GM20000 (cell line): ENCODE results near the gene PGBD1.
A peak's percentile ranks its signal among the peaks of the same experiment; 100 is the strongest.

Source experiments
- DNase-seq: peaks from one replicate; pipeline ENCODE4 v3.0.0; 2012; ENCODE audit warnings: low spot score
- TF ChIP-seq, protein P1 (sequence below): IDR thresholded peaks from 2 replicates; pipeline ENCODE4 v1.5.1; 2012; ENCODE audit warnings: mild to moderate bottlenecking, control low read depth; ENCODE audit errors: extremely low read depth, missing control alignments

PGBD1 gene

DNA sequence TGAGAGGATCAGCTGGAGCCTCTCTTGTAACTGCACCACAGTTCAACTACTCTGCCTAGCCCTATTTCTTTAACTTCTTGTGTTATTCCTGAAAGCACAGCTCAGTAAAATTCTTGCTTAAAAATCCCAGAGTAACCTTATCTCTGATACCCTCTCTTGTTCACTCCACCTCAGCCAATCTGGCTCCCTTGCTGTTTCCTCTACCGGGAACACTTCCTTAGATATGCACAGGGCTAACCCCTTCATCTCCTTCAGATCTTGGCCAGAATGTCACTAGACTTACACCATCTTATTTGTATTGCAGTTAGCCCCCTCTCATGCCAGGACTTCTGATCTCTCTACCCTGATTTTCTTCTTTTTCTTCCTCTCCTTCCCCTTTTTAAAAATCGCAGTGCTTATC is 65.7 kb downstream of the PGBD1 start:
- DNase-seq: no peak
- TF ChIP-seq, protein P1, sequence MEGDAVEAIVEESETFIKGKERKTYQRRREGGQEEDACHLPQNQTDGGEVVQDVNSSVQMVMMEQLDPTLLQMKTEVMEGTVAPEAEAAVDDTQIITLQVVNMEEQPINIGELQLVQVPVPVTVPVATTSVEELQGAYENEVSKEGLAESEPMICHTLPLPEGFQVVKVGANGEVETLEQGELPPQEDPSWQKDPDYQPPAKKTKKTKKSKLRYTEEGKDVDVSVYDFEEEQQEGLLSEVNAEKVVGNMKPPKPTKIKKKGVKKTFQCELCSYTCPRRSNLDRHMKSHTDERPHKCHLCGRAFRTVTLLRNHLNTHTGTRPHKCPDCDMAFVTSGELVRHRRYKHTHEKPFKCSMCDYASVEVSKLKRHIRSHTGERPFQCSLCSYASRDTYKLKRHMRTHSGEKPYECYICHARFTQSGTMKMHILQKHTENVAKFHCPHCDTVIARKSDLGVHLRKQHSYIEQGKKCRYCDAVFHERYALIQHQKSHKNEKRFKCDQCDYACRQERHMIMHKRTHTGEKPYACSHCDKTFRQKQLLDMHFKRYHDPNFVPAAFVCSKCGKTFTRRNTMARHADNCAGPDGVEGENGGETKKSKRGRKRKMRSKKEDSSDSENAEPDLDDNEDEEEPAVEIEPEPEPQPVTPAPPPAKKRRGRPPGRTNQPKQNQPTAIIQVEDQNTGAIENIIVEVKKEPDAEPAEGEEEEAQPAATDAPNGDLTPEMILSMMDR: no peak

DNA sequence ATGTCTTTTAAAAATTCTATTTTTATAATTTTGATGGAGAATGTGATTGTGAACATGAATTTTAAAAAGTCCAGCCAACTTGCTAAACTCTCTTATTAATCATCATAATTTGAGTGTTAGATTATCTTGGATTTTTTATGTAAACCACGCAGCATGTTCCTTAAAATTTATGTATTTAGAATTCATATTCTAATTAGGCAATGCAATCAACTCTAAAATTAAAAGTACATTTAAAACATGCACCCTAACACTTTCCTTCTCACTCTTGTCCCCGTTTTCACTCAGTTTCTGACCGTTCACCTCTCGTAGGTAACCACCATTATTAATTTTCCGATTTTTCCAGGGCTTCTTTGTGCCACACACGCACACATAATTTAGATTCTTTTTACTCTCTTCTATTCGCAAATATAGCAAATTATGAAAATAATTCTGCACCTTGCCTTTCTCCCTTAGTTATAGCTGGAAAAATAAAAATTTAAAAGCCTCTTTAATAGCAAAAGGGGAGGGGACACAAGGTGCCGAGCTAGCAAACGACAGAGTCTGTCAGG is 68.0 kb downstream of the PGBD1 start:
- TF ChIP-seq, protein P1: no peak
- no peak for DNase-seq

DNA sequence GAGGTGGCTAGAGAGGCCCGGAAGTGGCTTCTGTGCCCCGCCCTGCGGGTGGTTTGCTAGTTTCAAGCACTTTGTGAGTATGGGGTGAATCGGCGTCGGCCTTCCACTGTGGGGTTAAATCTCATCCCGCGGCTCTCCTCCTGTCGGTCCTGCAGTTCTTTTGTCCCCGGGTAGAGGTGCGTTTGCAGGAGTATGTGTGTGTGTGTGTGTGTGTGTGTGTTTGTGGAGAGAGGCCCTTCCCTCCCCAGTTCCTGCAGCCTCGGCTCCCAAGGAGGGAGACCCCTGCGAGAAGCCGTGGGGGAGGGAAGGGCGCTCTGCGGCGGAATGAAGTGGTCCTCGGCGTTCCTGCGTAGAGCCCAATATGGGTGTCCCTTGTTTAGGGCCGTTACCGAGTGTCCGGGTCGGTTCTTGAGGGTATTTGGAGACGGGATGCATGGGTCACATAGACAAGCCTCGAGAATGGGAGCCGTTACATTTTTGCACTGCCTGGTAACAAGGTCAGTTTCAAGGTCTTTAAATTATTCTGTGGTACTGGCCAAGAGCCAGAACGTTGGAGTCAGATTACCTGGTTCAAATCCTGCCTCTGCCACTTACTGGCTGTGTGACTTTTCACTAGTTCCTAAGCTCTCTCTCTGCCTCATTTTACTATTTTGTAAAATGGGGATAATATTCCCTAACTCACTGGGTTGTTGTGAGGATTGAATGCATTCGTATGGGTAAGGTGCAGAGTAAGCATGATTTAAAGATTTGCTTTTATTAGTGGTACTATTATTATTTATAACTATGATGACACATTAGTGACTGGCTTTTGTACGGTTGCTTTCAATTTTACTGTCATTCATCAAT is 68.7 kb downstream of the PGBD1 start, which contains the start of gene ZKSCAN3:
TSS of gene ZKSCAN3 (plus strand) at position 56 of the 846 bp plus-strand sequence. CDS start 9,640 bp downstream, outside the sequence.
- peak; percentile 84 for DNase-seq
- TF ChIP-seq, protein P1: no peak

DNA sequence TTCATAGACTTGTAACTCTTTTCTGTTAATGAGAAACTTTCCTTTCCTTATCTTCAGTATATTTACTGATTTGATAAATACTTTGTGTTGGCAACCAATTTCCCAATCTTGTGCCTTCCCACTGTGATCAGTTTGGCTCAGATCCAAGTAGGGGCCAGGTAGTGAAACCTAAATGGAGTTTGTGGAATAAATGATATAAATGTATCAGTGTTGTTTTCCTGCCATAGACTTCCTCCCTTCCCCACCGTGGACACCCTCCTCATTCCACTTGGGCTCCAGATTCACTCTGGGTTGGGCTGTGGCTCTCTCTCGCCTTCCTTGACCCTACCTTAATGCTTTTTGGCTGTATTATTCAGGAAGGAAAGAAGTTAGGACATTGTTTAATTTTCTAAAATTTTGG is 69.7 kb downstream of the PGBD1 start:
- DNase-seq: no peak
- TF ChIP-seq, protein P1: no peak

DNA sequence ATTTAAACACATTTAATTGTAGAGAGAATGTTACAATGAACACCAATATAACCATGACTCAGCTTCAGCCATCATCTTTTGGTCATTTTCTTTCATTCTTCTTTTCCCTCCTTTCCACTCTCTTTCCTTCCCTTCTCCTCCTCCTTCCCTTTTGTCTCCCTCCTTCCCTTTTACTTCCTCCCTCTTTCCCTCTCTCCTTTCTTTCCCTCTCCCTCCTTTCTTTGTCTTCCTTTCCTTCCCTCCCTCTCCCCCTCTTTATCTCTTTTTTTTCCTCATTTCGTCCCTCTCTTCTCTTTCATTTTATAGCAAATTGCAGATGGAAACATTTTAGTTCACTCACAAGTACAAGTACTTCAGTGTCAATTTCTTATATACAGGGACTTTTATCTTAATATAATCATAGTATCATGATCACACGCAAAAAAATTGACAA is 70.1 kb downstream of the PGBD1 start:
- DNase-seq: no peak
- TF ChIP-seq, protein P1: no peak
